ENCODE results near the gene SNRK.
"Not testable (repeated sequence)": the region's sequence is repeated elsewhere in the genome, so short reads cannot be mapped to it uniquely, and the experiment has no call there.

Gene SNRK

DNA sequence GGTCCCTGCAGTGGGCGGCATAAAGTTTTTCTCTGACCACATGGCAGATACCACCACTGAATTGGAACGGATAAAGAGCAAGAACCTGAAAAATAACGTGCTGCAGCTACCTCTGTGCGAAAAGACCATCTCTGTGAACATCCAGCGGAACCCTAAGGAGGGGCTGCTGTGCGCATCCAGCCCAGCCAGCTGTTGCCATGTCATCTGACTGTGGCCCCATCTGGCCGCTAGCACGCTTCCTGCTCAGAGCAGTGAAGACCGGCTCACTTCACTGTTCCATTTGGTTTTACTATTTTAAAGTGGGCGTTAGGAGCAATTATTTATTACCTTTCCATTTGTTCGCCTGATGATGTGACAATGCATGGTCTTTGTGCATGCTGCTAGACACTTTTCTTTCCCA, 62.0 kb downstream of the SNRK start:
- TF ChIP-seq, protein P1, sequence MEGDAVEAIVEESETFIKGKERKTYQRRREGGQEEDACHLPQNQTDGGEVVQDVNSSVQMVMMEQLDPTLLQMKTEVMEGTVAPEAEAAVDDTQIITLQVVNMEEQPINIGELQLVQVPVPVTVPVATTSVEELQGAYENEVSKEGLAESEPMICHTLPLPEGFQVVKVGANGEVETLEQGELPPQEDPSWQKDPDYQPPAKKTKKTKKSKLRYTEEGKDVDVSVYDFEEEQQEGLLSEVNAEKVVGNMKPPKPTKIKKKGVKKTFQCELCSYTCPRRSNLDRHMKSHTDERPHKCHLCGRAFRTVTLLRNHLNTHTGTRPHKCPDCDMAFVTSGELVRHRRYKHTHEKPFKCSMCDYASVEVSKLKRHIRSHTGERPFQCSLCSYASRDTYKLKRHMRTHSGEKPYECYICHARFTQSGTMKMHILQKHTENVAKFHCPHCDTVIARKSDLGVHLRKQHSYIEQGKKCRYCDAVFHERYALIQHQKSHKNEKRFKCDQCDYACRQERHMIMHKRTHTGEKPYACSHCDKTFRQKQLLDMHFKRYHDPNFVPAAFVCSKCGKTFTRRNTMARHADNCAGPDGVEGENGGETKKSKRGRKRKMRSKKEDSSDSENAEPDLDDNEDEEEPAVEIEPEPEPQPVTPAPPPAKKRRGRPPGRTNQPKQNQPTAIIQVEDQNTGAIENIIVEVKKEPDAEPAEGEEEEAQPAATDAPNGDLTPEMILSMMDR (IDR thresholded peaks at IDR 0.05; ENCODE audit: borderline replicate concordance, control extremely low read depth, extremely low read depth, insufficient read depth, missing control alignments): no peak

DNA sequence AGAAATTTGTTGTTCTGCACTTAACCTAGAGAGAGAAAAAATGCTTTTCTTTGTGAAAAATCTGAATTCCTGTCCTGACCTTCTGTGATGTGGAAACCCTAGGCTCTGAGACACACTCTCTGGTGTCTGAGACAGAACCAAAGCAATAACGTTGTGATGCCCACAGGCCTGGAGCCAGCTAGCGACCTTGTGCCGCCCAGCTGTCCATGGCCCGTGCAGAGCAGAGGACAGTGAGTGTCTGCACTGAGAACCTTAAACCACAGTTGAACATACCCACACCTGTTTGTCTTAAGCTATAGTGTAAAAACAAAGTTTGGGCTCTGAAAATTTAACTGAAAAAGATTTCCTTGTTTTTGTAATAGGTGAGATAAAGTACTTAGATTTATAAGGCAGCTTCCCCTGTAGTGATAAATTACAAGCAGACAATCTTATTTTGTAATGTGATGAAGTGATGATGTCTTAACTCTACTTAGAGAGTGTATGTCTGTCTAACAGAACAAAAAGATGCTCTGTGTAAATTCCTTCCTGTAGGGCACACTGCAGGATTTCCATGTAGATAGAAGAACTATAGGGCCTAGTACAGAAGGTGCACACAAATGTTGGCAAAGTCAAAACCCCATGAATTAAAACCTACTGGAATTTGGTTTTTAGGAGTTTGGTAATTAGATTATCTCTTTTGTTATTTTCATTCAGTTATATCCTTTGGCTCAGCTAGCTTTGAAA, 62.7 kb downstream of the SNRK start:
- no peak for DNase-seq (ENCODE audit: low spot score)
- in situ Hi-C loops (cut with MboI; ENCODE audit: low sequenced_read_pairs, unreplicated experiment): no loop called here
- TF ChIP-seq, protein P1 (IDR thresholded peaks at IDR 0.05; ENCODE audit: borderline replicate concordance, control extremely low read depth, extremely low read depth, insufficient read depth, missing control alignments): no peak

More for the DNA sequence above, 62.0 kb downstream of the SNRK start:
- DNase-seq (ENCODE audit: low spot score): no peak
- in situ Hi-C loops (cut with MboI; ENCODE audit: low sequenced_read_pairs, unreplicated experiment): no loop called here

- in situ Hi-C loops (cut with MboI; ENCODE audit: low sequenced_read_pairs, unreplicated experiment): no loop called here
- DNase-seq (ENCODE audit: low spot score): no peak
- TF ChIP-seq, protein P1 (IDR thresholded peaks at IDR 0.05; ENCODE audit: borderline replicate concordance, control extremely low read depth, extremely low read depth, insufficient read depth, missing control alignments): no peak
These were observed 63.4 kb downstream of the SNRK start for GRCh38 chr3:43349716-43350115.

- in situ Hi-C loops (cut with MboI; ENCODE audit: low sequenced_read_pairs, unreplicated experiment): no loop called here
- DNase-seq (ENCODE audit: low spot score): no peak
- TF ChIP-seq, protein P1 (IDR thresholded peaks at IDR 0.05; ENCODE audit: borderline replicate concordance, control extremely low read depth, extremely low read depth, insufficient read depth, missing control alignments): no peak
These were observed 67.1 kb downstream of the SNRK start for GRCh38 chr3:43353393-43353792.

DNA sequence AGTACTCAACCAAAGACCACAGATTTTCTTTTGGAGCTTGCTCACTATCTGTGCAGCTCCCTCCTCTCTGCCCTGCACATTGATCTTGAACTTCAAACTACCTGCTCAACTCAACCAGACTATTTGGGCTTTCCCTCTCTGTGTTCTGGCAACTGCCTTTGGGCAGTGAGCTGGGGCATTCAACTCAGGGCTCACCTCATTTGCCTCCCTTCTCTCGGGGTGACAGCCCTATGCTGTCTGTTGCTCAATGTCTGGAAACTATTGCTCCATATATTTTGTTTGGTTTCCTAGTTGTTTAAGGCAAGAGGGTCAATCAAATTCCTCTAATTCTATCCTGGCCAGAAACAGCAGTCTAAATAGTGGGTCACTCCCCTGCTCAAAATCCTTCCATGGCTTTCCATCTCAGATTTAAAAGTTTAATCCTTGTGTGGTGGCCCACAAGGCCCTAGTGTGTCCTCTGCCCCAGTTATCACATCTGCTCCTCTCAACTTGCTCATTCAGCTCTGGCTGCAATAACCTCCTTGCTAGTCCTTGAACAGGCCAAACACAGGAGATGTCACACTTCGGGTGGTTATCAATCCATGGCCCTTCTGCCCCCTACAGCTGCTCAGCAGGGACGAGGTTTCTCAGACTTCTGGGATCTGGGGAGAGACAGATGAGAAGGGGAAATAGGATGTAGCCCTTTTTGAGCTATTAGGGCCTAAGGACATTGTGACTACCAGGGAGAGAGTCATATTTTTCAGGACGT, 67.8 kb downstream of the SNRK start:
- TF ChIP-seq, protein P1 (IDR thresholded peaks at IDR 0.05; ENCODE audit: borderline replicate concordance, control extremely low read depth, extremely low read depth, insufficient read depth, missing control alignments): no peak
- DNase-seq (ENCODE audit: low spot score): no peak
- in situ Hi-C loops (cut with MboI; ENCODE audit: low sequenced_read_pairs, unreplicated experiment): no loop called here

GRCh38 chr3:43356033-43356432, 69.7 kb downstream of the SNRK start:
- in situ Hi-C loops (cut with MboI; ENCODE audit: low sequenced_read_pairs, unreplicated experiment); DNase-seq (ENCODE audit: low spot score): not testable (repeated sequence)

DNA sequence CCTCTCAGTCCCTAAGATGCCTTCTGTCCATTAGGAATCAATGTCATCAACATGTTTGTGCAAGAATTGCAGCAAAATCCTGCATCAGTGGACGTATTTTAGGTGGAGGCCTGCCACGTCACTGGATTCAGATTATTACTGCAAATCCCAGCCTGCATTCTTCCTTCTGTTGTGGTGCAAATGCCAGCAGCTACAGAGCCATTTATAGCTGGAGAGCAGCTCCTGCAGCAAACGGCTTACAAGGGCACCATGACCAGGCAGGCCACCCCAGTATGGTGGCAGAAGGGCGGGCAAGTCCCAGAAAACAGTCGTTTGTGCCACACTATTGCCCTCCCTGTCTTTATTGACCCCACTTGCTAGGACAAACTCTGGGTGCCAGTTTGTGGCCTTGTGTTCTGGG, 74.7 kb downstream of the SNRK start:
- no peak for DNase-seq (ENCODE audit: low spot score)
- TF ChIP-seq, protein P1 (IDR thresholded peaks at IDR 0.05; ENCODE audit: borderline replicate concordance, control extremely low read depth, extremely low read depth, insufficient read depth, missing control alignments): no peak
- in situ Hi-C loops (cut with MboI; ENCODE audit: low sequenced_read_pairs, unreplicated experiment): no loop called here
